IMR-90 (cell line): ENCODE results near the gene GRIK3. TPM values are rescaled to one million over a fixed set of nuclear protein-coding genes. Genes with fewer than 3 reads are reported as not detected.

Experiments
- ATAC-seq: fragments of 200-7000 bp; cut with Tn5 transposase; 2 replicates; pipeline ENCODE4 v1.9.1; 2020; ENCODE audit warnings: low read depth, mild to moderate bottlenecking, moderate library complexity
- BruUV-seq: library from RNA; stranded (reverse); fragments of 400-500 nt; replicated peaks from 2 replicates; lab custom pipeline; 2021; lab: Mats Ljungman, UMichigan
- CTCF ChIA-PET: fragments of 300-600 bp; formaldehyde crosslinking; extraction: SDS; loops from one replicate; lab custom pipeline; 2021; ENCODE audit warnings: antibody characterized with exemption; lab: Yijun Ruan, JAX
- POLR2A ChIA-PET: fragments of 300-600 bp; sonication (Branson Sonifier 250); formaldehyde crosslinking; loops from one replicate; lab custom pipeline; 2022; ENCODE audit warnings: antibody characterized with exemption; ENCODE audit not compliant: unreplicated experiment; lab: Charles Lee
- DNase-seq: peaks from one replicate; pipeline ENCODE4 v3.0.0; 2013
- H2AFZ ChIP-seq: replicated peaks from 2 replicates; pipeline ENCODE3; 2013; ENCODE audit warnings: low read length, mild to moderate bottlenecking; ENCODE audit not compliant: poor library complexity
- H2AK5ac ChIP-seq: 2 replicates; pipeline ENCODE4 v1.6.1; 2013; ENCODE audit warnings: low read depth, low read length, inconsistent platforms
- H2AK9ac ChIP-seq: replicated peaks from 2 replicates; pipeline ENCODE3; 2013; ENCODE audit warnings: mild to moderate bottlenecking, low read depth, low read length, moderate library complexity; ENCODE audit not compliant: poor library complexity
- H2BK120ac ChIP-seq: 2 replicates; pipeline ENCODE4 v1.6.1; 2013; ENCODE audit warnings: low read depth, low read length, inconsistent platforms
- H2BK15ac ChIP-seq: 3 replicates; pipeline ENCODE4 v1.6.1; 2013; ENCODE audit warnings: low read depth, low read length, inconsistent platforms
- H2BK20ac ChIP-seq: 2 replicates; pipeline ENCODE4 v1.6.1; 2013; ENCODE audit warnings: low read depth, mild to moderate bottlenecking, inconsistent platforms, low read length, moderate library complexity
- H2BK5ac ChIP-seq: 2 replicates; pipeline ENCODE4 v1.6.1; 2013; ENCODE audit warnings: mild to moderate bottlenecking, low read depth, low read length, inconsistent platforms; ENCODE audit not compliant: poor library complexity, severe bottlenecking
- H3K14ac ChIP-seq: replicated peaks from 2 replicates; pipeline ENCODE4 v1.6.1; 2013; ENCODE audit warnings: low read depth, low read length, inconsistent platforms
- H3K18ac ChIP-seq: 2 replicates; pipeline ENCODE4 v1.6.1; 2013; ENCODE audit warnings: low read depth, low read length, control low read depth
- H3K23ac ChIP-seq: 2 replicates; pipeline ENCODE4 v1.6.1; 2013; ENCODE audit warnings: low read depth, low read length, inconsistent platforms
- H3K27ac ChIP-seq: 2 replicates; pipeline ENCODE4 v1.5.1; 2013; ENCODE audit warnings: mild to moderate bottlenecking, control low read depth, low read length; ENCODE audit not compliant: insufficient read depth
- H3K27me3 ChIP-seq: 2 replicates; pipeline ENCODE4 v1.6.1; 2013; ENCODE audit warnings: low read length; ENCODE audit not compliant: control insufficient read depth, insufficient read depth
- H3K36me3 ChIP-seq: 2 replicates; pipeline ENCODE4 v1.6.1; 2013; ENCODE audit warnings: low read length, mixed read lengths; ENCODE audit not compliant: control insufficient read depth, insufficient read depth
- H3K4ac ChIP-seq: 2 replicates; pipeline ENCODE4 v1.6.1; 2013; ENCODE audit warnings: low read depth, low read length, inconsistent platforms
- H3K4me1 ChIP-seq: 2 replicates; pipeline ENCODE4 v1.6.1; 2013; ENCODE audit warnings: low read length, mixed read lengths; ENCODE audit not compliant: control insufficient read depth, insufficient read depth
- H3K4me2 ChIP-seq: 2 replicates; pipeline ENCODE4 v1.6.1; 2013; ENCODE audit warnings: low read depth, mild to moderate bottlenecking, control low read depth, low read length, moderate library complexity
- H3K4me3 ChIP-seq: 2 replicates; pipeline ENCODE4 v1.5.1; 2013; ENCODE audit warnings: low read depth, mild to moderate bottlenecking, control low read depth, low read length, moderate library complexity; ENCODE audit not compliant: insufficient read depth
- H3K56ac ChIP-seq: 2 replicates; pipeline ENCODE4 v1.6.1; 2013; ENCODE audit warnings: low read length, inconsistent platforms; ENCODE audit not compliant: insufficient read depth; ENCODE audit errors: extremely low read depth
- H3K79me1 ChIP-seq, 2 experiments: 2 replicates each; pipeline ENCODE4 v1.6.1; 2013; ENCODE audit warnings: low read length in 2 of 2, inconsistent platforms in 1 of 2, low read depth in 1 of 2
- H3K9ac ChIP-seq: 2 replicates; pipeline ENCODE4 v1.6.1; 2013; ENCODE audit warnings: low read depth, low read length, control low read depth
- H3K9me1 ChIP-seq: 2 replicates; pipeline ENCODE4 v1.6.1; 2013; ENCODE audit warnings: low read length, inconsistent platforms; ENCODE audit not compliant: insufficient read depth
- H3K9me3 ChIP-seq: 2 replicates; pipeline ENCODE4 v1.6.1; 2013; ENCODE audit warnings: low read length; ENCODE audit not compliant: control insufficient read depth, insufficient read depth
- H4K20me1 ChIP-seq: 2 replicates; pipeline ENCODE4 v1.6.1; 2013; ENCODE audit warnings: low read length, inconsistent platforms; ENCODE audit not compliant: insufficient read depth
- H4K5ac ChIP-seq: 2 replicates; pipeline ENCODE4 v1.6.1; 2013; ENCODE audit warnings: mild to moderate bottlenecking, low read depth, low read length, control low read depth
- H4K8ac ChIP-seq, 2 experiments: 2 replicates each; pipeline ENCODE4 v1.6.1; 2013; ENCODE audit warnings: low read depth in 2 of 2, low read length in 2 of 2, control low read depth in 1 of 2, inconsistent platforms in 1 of 2
- H4K91ac ChIP-seq: 2 replicates; pipeline ENCODE4 v1.6.1; 2013; ENCODE audit warnings: low read depth, low read length, inconsistent platforms; ENCODE audit not compliant: insufficient read depth
- BHLHE40 ChIP-seq: fragments of 150-350 bp; IDR thresholded peaks from 2 replicates; pipeline ENCODE4 v1.6.1; 2016; ENCODE audit warnings: mild to moderate bottlenecking, low read depth, low read length
- CEBPB ChIP-seq: IDR thresholded peaks from 2 replicates; pipeline ENCODE4 v1.6.1; 2012; ENCODE audit warnings: low read depth, low read length, improper control_type of control experiment
- CHD1 ChIP-seq: IDR thresholded peaks from 2 replicates; pipeline ENCODE4 v1.6.1; 2012; ENCODE audit warnings: low read depth, low read length, improper control_type of control experiment
- FOS ChIP-seq: fragments of 150-350 bp; IDR thresholded peaks from 2 replicates; pipeline ENCODE4 v1.6.1; 2016; ENCODE audit warnings: low read depth, low read length
- MAFK ChIP-seq: IDR thresholded peaks from 2 replicates; pipeline ENCODE4 v1.6.1; 2012; ENCODE audit warnings: low read depth, low read length, improper control_type of control experiment
- MAZ ChIP-seq: IDR thresholded peaks from 2 replicates; pipeline ENCODE4 v1.6.1; 2012; ENCODE audit warnings: low read depth, mild to moderate bottlenecking, low read length, improper control_type of control experiment, moderate library complexity, borderline replicate concordance
- MXI1 ChIP-seq: IDR thresholded peaks from 2 replicates; pipeline ENCODE4 v1.6.1; 2012; ENCODE audit warnings: low read depth, mild to moderate bottlenecking, low read length, moderate library complexity, borderline replicate concordance
- NFE2L2 ChIP-seq: fragments of 150-350 bp; IDR thresholded peaks from 2 replicates; pipeline ENCODE4 v1.6.1; 2016; ENCODE audit warnings: low read depth, mild to moderate bottlenecking, low read length
- POLR2A ChIP-seq: IDR thresholded peaks from 2 replicates; pipeline ENCODE4 v1.6.1; 2012; ENCODE audit warnings: mild to moderate bottlenecking, low read depth, low read length
- RAD21 ChIP-seq: IDR thresholded peaks from 2 replicates; pipeline ENCODE4 v1.6.1; 2012; ENCODE audit warnings: low read length, improper control_type of control experiment
- RCOR1 ChIP-seq: IDR thresholded peaks from 2 replicates; pipeline ENCODE4 v1.6.1; 2012; ENCODE audit warnings: mild to moderate bottlenecking, low read length, improper control_type of control experiment; ENCODE audit not compliant: insufficient replicate concordance
- RFX5 ChIP-seq: IDR thresholded peaks from 2 replicates; pipeline ENCODE4 v1.8.0; 2012; ENCODE audit warnings: low read depth, mild to moderate bottlenecking, low read length, moderate library complexity
- SMC3 ChIP-seq: fragments of 150-350 bp; IDR thresholded peaks from 2 replicates; pipeline ENCODE4 v1.6.1; 2016; ENCODE audit warnings: low read depth, mild to moderate bottlenecking, antibody characterized with exemption, low read length, moderate library complexity
- USF2 ChIP-seq: fragments of 150-350 bp; IDR thresholded peaks from 2 replicates; pipeline ENCODE4 v1.6.1; 2017; ENCODE audit warnings: mild to moderate bottlenecking, antibody characterized with exemption, low read length, low read depth
- WGBS, 2 experiments: methylation state at CpG; one replicate each; pipeline versions ENCODE4 v1.1.5 to v1.1.7; 2013; ENCODE audit warnings: missing lambda C conversion rate in 2 of 2; ENCODE audit not compliant: insufficient read length in 1 of 2; ENCODE audit errors: extremely low coverage in 2 of 2; 5-methylcytosine and 5-hydroxymethylcytosine counted together
- dilution Hi-C: fragments of 300-500 bp; cut with HindIII; formaldehyde crosslinking; loops from one replicate; pipeline ENCODE4 v1.14.3; 2018; ENCODE audit warnings: low sequenced_read_pairs; ENCODE audit not compliant: unreplicated experiment
- in situ Hi-C: fragments of 300-500 bp; cut with MboI; formaldehyde crosslinking; loops from 3 replicates; pipeline ENCODE4 v1.14.3; 2019; ENCODE audit warnings: low sequenced_read_pairs, inconsistent platforms, mixed read lengths
- intact Hi-C: fragments of 100-400 bp; cut with micrococcal nuclease; formaldehyde crosslinking; loops from 2 replicates; pipeline ENCODE4 v1.10.0; 2022
- polyA plus RNA-seq, 3 experiments: library from polyadenylated mRNA; depleted of rRNA; stranded (reverse); fragments of >200 nt; gene quantifications; 2 replicates each; pipeline ENCODE4 v1.2.3, GENCODE V29; 2012; ENCODE audit warnings: low replicate concordance in 1 of 3
- total RNA-seq: library from RNA; depleted of rRNA; stranded (reverse); fragments of >200 nt; gene quantifications from 2 replicates; pipeline ENCODE4 v1.2.3, GENCODE V29; 2012
- TF ChIP-seq, protein P1 (sequence below): fragments of 150-350 bp; IDR thresholded peaks from 2 replicates; pipeline ENCODE4 v1.6.1; 2016; ENCODE audit warnings: low read depth, mild to moderate bottlenecking, low read length, moderate library complexity, borderline replicate concordance
- TF ChIP-seq, protein P2 (sequence below): conservative IDR thresholded peaks from 2 replicates; pipeline ENCODE4 v1.5.1; 2012; ENCODE audit warnings: mild to moderate bottlenecking, low read depth, low read length, improper control_type of control experiment

Gene GRIK3
- total and polyA plus RNA-seq, 2 of the 4 experiments (the other 2 are of a cell fraction) = not detected

DNA sequence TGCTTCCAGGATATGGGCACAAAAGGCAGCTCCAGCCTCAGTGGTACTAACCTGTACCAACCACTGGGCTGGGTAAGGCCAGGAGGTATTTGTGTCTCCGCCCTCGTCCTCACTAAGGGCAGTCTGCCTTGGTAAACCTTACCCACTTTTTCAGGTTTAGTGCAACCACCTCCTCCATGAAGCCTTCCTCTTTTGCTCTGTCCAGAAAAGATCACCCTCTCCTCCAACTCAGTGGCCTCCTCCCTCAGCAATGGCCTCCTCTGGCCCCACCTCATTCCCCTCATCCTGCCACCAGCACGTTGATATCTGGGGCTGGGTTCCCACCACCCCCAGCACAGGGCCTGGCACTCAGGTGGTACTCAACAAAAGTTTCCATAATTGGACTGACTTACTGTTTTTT lies 161.5 kb downstream of the GRIK3 start:
- H3K4ac ChIP-seq = no peak overlapping the region
- H4K91ac ChIP-seq = no peak overlapping the region
- in situ Hi-C loops (no loop called here), intact Hi-C loops (no loop called here), dilution Hi-C loops (no loop called here)
- H4K5ac ChIP-seq = no peak overlapping the region
- BruUV-seq = no TSS peak
- no peak overlapping the region for H2BK5ac ChIP-seq
- no peak overlapping the region for H3K27ac ChIP-seq
- H2BK20ac ChIP-seq = no peak overlapping the region
- H3K14ac ChIP-seq = no peak overlapping the region
- H3K56ac ChIP-seq = no peak overlapping the region
- no peak for DNase-seq
- no peak overlapping the region for H2AFZ ChIP-seq
- no peaks in the 10 kb centered on the region for H3K9me1 ChIP-seq
- no peak for ATAC-seq
- no peaks in the 10 kb centered on the region for H3K27me3 ChIP-seq
- no peak overlapping the region for H3K4me2 ChIP-seq
- H2AK5ac ChIP-seq = no peak overlapping the region
- no CpG with 5 or more reads among the region's 3 CpGs for whole genome bisulfite sequencing, 2 experiments
- no peaks in the 10 kb centered on the region for H3K79me1 ChIP-seq
- H2BK15ac ChIP-seq = no peak overlapping the region
- no peaks in the 10 kb centered on the region for H3K4me1 ChIP-seq
- H4K8ac ChIP-seq = no peak overlapping the region
- TF ChIP-seq CEBPB = no peak
- TF ChIP-seq BHLHE40 = no peak
- no peak for TF ChIP-seq RCOR1
- TF ChIP-seq USF2 = no peak
- no peak for TF ChIP-seq POLR2A
- TF ChIP-seq MXI1 = no peak
- no peak for TF ChIP-seq SMC3
- no peak for TF ChIP-seq RFX5
- TF ChIP-seq NFE2L2 = no peak
- no peak for TF ChIP-seq FOS
- TF ChIP-seq MAFK = no peak
- TF ChIP-seq, protein P1, sequence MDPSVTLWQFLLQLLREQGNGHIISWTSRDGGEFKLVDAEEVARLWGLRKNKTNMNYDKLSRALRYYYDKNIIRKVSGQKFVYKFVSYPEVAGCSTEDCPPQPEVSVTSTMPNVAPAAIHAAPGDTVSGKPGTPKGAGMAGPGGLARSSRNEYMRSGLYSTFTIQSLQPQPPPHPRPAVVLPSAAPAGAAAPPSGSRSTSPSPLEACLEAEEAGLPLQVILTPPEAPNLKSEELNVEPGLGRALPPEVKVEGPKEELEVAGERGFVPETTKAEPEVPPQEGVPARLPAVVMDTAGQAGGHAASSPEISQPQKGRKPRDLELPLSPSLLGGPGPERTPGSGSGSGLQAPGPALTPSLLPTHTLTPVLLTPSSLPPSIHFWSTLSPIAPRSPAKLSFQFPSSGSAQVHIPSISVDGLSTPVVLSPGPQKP = no peak
- TF ChIP-seq CHD1 = no peak
- TF ChIP-seq, protein P2, sequence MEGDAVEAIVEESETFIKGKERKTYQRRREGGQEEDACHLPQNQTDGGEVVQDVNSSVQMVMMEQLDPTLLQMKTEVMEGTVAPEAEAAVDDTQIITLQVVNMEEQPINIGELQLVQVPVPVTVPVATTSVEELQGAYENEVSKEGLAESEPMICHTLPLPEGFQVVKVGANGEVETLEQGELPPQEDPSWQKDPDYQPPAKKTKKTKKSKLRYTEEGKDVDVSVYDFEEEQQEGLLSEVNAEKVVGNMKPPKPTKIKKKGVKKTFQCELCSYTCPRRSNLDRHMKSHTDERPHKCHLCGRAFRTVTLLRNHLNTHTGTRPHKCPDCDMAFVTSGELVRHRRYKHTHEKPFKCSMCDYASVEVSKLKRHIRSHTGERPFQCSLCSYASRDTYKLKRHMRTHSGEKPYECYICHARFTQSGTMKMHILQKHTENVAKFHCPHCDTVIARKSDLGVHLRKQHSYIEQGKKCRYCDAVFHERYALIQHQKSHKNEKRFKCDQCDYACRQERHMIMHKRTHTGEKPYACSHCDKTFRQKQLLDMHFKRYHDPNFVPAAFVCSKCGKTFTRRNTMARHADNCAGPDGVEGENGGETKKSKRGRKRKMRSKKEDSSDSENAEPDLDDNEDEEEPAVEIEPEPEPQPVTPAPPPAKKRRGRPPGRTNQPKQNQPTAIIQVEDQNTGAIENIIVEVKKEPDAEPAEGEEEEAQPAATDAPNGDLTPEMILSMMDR = no peak
- TF ChIP-seq MAZ = no peak
- no peak for TF ChIP-seq RAD21
- POLR2A ChIA-PET = no interaction called here
- no peak overlapping the region for H3K23ac ChIP-seq
- no peaks in the 10 kb centered on the region for H3K9me3 ChIP-seq
- H3K36me3 ChIP-seq = no peaks in the 10 kb centered on the region
- no peak overlapping the region for H3K9ac ChIP-seq
- CTCF ChIA-PET = no interaction called here
- H3K4me3 ChIP-seq = no peak overlapping the region
- H2BK120ac ChIP-seq = no peak overlapping the region
- H3K18ac ChIP-seq = no peak overlapping the region
- no peaks in the 10 kb centered on the region for H4K20me1 ChIP-seq
- no peak overlapping the region for H2AK9ac ChIP-seq
